Measurements from ENCODE around the gene COL4A2. TPM values are rescaled to one million over a fixed set of nuclear protein-coding genes. Genes with fewer than 3 reads are reported as not detected.

COL4A2 gene
- total RNA-seq, 4 donors from 2014 or later, result 97.6 to 193 (median 131) TPM

DNA sequence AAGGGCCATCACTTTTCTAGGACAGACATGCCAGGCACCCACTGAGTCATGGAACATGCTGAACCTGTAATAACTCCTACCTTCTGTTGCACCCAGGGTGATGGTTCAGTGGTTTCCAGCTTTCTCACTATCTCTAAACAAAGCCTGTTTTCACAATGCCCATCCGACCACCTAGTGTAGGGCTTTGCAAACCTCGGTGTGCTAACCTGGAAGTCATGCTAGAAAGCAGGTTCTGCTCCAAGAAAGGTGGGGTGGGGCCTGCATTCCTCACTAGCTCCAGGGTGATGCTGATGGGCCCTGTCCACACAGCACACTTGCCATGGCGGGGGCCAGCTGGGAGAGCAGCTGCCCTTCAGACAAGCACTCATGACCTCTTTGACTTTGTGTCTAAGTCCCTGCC lies 43.4 kb downstream of the COL4A2 start:
- TF ChIP-seq, protein P1, sequence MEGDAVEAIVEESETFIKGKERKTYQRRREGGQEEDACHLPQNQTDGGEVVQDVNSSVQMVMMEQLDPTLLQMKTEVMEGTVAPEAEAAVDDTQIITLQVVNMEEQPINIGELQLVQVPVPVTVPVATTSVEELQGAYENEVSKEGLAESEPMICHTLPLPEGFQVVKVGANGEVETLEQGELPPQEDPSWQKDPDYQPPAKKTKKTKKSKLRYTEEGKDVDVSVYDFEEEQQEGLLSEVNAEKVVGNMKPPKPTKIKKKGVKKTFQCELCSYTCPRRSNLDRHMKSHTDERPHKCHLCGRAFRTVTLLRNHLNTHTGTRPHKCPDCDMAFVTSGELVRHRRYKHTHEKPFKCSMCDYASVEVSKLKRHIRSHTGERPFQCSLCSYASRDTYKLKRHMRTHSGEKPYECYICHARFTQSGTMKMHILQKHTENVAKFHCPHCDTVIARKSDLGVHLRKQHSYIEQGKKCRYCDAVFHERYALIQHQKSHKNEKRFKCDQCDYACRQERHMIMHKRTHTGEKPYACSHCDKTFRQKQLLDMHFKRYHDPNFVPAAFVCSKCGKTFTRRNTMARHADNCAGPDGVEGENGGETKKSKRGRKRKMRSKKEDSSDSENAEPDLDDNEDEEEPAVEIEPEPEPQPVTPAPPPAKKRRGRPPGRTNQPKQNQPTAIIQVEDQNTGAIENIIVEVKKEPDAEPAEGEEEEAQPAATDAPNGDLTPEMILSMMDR (IDR thresholded peaks at IDR 0.05), result no peak
- TF ChIP-seq POLR2A (IDR thresholded peaks at IDR 0.05), result no peak
- DNase-seq, result peak in 1 of 2 donors; percentile 51
- no peaks in the 10 kb centered on the region for H3K27me3 ChIP-seq
- peaks cover 55 to 79% of the 10 kb centered on the region in 2 donors for H3K4me1 ChIP-seq
- H3K36me3 ChIP-seq, result no peaks in the 10 kb centered on the region
- H3K9me3 ChIP-seq, result no peaks in the 10 kb centered on the region
- no peak overlapping the region for H3K4me3 ChIP-seq (replicated peaks in 1 of 3)
- intact Hi-C loops (cut with DNase I), result no loop called here
- peak overlapping the region in 2 of 3 donors; percentile 48 to 56 for H3K27ac ChIP-seq
- 47 to 73% methylated on average over 3 of the region's 3 CpGs for WGBS, 2 donors

DNA sequence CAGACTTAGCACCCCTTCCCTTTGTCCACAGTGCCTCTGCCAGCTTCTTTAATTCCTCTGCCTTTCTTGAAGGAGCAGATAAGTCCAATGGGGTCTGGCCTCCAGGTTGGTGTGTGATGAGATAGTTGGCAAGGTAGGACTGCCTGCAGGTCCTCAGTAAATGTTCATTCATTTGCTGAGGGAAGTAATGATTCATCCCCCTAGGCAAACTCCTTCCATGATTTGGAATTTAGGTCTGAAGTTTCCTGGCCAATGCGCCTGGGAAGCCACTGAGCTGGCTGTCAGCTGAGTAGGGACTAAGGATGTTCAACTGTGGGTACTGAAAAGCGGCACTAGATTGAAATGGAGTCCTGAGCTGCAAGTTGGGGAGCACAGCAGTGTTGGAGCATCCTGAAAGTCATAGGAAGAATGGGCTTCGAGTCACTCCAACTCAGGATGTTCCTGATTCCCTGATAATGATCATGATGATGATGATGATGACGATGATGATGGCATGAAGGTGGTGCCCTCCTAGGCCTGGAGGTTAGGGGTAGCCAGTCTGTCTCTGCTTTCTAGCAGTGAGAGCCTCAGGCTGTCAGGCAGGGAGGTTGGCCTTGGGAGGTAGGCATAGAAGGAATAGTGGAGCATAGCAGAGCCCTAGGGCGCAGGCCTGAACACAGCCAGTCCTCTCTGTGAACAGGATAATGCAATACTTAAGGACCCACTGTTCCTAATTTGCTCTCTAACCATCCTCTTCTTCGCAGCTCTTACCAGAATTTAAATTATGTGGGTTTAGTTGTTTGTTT lies 44.7 kb downstream of the COL4A2 start:
- H3K4me3 ChIP-seq (replicated peaks in 1 of 3), result no peak overlapping the region
- intact Hi-C loops (cut with DNase I), result no loop called here
- no peaks in the 10 kb centered on the region for H3K9me3 ChIP-seq
- H3K36me3 ChIP-seq, result no peaks in the 10 kb centered on the region
- no peaks in the 10 kb centered on the region for H3K27me3 ChIP-seq
- DNase-seq, result no peak
- WGBS, 2 donors, result 90 to 91% methylated on average over 6 of the region's 6 CpGs
- H3K27ac ChIP-seq, result peak overlapping the region in 2 of 3 donors; percentile 42 to 62
- TF ChIP-seq, protein P1 (IDR thresholded peaks at IDR 0.05), result no peak
- TF ChIP-seq POLR2A (IDR thresholded peaks at IDR 0.05), result no peak
- peaks cover 55 to 78% of the 10 kb centered on the region in 2 donors for H3K4me1 ChIP-seq

DNA sequence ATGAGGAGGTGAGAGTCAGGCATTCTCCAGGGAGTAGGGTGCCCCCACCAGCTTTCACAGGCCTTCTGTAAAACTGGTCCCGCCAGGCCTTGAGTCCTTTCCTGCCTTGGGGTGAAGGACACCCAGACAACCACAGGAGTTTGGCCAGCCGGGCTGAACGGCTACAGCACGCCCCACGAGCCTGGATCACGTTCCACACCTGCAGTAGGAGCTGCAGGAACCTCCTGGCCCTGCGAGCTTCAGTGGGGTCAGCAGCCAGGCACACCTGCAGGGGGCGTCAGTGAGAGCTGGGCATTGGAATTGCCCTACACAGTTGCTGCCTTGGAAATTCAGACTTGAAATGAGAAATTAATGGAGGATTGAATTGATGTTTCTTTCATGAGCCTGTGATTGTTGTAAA lies 45.7 kb downstream of the COL4A2 start:
- 92% methylated on average over 6 to 8 of the region's 8 CpGs for WGBS, 2 donors
- Histone ChIP-seq H3K27ac (peak overlapping the region; percentile 42 to 64 (median 62)), H3K9me3 (no peaks in the 10 kb centered on the region), H3K36me3 (no peaks in the 10 kb centered on the region), H3K27me3 (no peaks in the 10 kb centered on the region), H3K4me1 (peaks cover 50 to 69% of the 10 kb centered on the region in 2 donors), H3K4me3 (replicated peaks in 1 of 3) (no peak overlapping the region)
- intact Hi-C loops (cut with DNase I), result no loop called here
- TF ChIP-seq POLR2A (IDR thresholded peaks at IDR 0.05), result no peak
- TF ChIP-seq, protein P1 (IDR thresholded peaks at IDR 0.05), result no peak
- no peak for DNase-seq

DNA sequence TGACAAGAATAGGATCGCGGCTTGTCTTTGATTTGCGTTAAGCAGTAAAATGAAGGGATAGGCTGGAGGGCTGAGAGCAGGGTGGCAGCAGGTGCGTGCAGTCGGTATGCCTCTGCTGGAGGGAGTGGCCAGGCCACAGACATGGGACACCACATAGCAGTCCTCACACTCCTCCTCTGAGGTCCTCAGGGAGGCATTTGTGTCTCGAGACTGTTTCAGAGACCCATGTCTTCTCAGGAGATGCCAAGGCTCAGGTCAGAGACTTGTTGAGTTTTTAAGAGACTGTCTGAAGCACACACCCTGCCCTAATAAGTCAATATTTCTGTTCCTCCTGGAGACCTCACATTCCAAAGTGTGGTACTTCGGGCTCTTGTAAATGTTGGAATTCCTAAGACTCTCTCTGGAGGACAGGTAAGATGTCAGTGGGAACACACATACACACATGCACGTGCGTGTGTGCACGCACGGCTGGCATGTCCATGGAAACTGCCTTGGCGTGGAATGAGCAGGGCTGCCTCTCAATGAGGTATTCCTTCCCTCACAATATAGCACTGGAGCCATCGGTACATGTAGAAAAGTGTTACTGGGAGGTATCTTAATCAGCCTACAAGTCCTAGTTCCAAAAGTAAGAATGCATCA lies 46.4 kb downstream of the COL4A2 start:
- 57 to 74% methylated on average over 13 of the region's 13 CpGs for WGBS, 2 donors
- H3K4me1 ChIP-seq, result peaks cover 43 to 62% of the 10 kb centered on the region in 2 donors

More for the DNA sequence above, 46.4 kb downstream of the COL4A2 start:
- Histone ChIP-seq H3K4me3 (replicated peaks in 1 of 3) (no peak overlapping the region), H3K27ac (peak overlapping the region; percentile 62 to 64 (median 63)), H3K36me3 (peaks cover 0 to 5% of the 10 kb centered on the region in 2 donors), H3K9me3 (no peaks in the 10 kb centered on the region), H3K27me3 (no peaks in the 10 kb centered on the region)
- peak in 1 of 2 donors; percentile 63 for DNase-seq
- intact Hi-C loops (cut with DNase I), result no loop called here
- TF ChIP-seq, protein P1 (IDR thresholded peaks at IDR 0.05), result no peak
- no peak for TF ChIP-seq POLR2A (IDR thresholded peaks at IDR 0.05)
